ENCODE measurements around the gene GLOD5.

DNA sequence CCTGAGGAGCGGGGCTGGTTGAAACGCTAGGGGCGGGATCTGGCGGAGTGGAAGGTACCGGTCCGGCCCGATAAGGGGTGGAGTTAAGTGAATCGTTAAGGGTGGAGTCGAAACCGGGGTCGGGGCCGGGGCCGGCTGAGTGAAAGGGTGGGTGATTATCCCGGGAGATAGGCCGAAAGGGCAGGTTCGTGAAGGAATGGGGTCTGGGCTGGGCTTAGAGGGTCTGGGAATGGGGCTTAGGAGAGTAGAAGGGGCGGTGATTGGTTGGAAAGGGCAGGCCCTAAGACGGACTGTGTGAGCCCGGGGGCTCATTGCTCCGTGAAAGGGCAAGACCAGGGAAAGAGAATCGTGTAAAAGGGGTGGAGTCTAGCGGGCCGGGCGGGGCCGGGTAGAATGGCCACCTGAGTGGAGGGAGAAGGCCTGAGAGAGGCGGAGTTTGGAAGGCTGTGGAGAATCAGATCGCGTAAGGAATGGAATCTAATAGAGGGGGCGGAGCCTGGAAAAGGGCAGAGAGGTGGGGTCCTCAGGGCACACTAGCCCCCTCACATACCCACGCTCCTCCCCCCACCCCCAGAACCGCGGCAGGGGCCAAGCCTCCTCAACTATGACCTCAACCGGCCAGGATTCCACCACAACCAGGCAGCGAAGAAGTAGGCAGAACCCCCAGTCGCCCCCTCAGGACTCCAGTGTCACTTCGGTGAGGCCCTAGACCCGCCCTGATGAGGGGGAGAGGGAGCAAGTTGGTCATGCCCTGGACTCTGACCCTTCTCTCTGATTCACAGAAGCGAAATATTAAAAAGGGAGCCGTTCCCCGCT, 40.8 kb downstream of the GLOD5 start:
- TF ChIP-seq, protein P1, sequence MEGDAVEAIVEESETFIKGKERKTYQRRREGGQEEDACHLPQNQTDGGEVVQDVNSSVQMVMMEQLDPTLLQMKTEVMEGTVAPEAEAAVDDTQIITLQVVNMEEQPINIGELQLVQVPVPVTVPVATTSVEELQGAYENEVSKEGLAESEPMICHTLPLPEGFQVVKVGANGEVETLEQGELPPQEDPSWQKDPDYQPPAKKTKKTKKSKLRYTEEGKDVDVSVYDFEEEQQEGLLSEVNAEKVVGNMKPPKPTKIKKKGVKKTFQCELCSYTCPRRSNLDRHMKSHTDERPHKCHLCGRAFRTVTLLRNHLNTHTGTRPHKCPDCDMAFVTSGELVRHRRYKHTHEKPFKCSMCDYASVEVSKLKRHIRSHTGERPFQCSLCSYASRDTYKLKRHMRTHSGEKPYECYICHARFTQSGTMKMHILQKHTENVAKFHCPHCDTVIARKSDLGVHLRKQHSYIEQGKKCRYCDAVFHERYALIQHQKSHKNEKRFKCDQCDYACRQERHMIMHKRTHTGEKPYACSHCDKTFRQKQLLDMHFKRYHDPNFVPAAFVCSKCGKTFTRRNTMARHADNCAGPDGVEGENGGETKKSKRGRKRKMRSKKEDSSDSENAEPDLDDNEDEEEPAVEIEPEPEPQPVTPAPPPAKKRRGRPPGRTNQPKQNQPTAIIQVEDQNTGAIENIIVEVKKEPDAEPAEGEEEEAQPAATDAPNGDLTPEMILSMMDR (IDR thresholded peaks at IDR 0.05), result no peak
- peak; percentile 64 to 73 for TF ChIP-seq POLR2A (IDR thresholded peaks at IDR 0.05)

All from Peyer's patch (tissue), 4 donors.